GM18520 (cell line): ENCODE results near the gene FIGN.

ENCODE experiments used
- ATAC-seq: cut with Tn5 transposase; IDR thresholded peaks from one replicate; pipeline ENCODE4 v1.9.1; 2021; ENCODE audit not compliant: unreplicated experiment

Gene FIGN

GRCh38 chr2:163617517-163617916 lies 118.3 kb downstream of the FIGN start:
- ATAC-seq, result no peak

- ATAC-seq, result no peak
Observed at GRCh38 chr2:163613266-163613731, 122.5 kb downstream of the FIGN start.

- no peak for ATAC-seq
Observed at GRCh38 chr2:163612332-163612731, 123.5 kb downstream of the FIGN start.

GRCh38 chr2:163611557-163611906 lies 124.3 kb downstream of the FIGN start:
- ATAC-seq, result no peak

GRCh38 chr2:163610817-163611556 lies 124.8 kb downstream of the FIGN start:
- no peak for ATAC-seq

GRCh38 chr2:163607630-163608029 lies 128.2 kb downstream of the FIGN start:
- no peak for ATAC-seq

- ATAC-seq, result no peak
Observed at GRCh38 chr2:163606878-163607277, 128.9 kb downstream of the FIGN start.

- no peak for ATAC-seq
Observed at GRCh38 chr2:163605779-163606178, 130.0 kb downstream of the FIGN start.

GRCh38 chr2:163604941-163605555 lies 130.8 kb downstream of the FIGN start:
- no peak for ATAC-seq

- no peak for ATAC-seq
Observed at GRCh38 chr2:163602196-163602595, 133.6 kb downstream of the FIGN start.

- ATAC-seq, result peak; percentile 94
Observed at GRCh38 chr2:163601377-163601776, 134.4 kb downstream of the FIGN start.

GRCh38 chr2:163600801-163601200 lies 135.0 kb downstream of the FIGN start:
- ATAC-seq, result no peak

- ATAC-seq, result no peak
Observed at GRCh38 chr2:163595028-163595427, 140.8 kb downstream of the FIGN start.

- no peak for ATAC-seq
Observed at GRCh38 chr2:163594497-163594896, 141.3 kb downstream of the FIGN start.

- no peak for ATAC-seq
Observed at GRCh38 chr2:163593982-163594381, 141.8 kb downstream of the FIGN start.

GRCh38 chr2:163592954-163593622 lies 142.7 kb downstream of the FIGN start:
- no peak for ATAC-seq

- ATAC-seq, result no peak
Observed at GRCh38 chr2:163591461-163591860, 144.3 kb downstream of the FIGN start.

- no peak for ATAC-seq
Observed at GRCh38 chr2:163580757-163581156, 155.1 kb downstream of the FIGN start.

- no peak for ATAC-seq
Observed at GRCh38 chr2:163574309-163574708, 161.5 kb downstream of the FIGN start.

- no peak for ATAC-seq
Observed at GRCh38 chr2:163573652-163574051, 162.2 kb downstream of the FIGN start.

- ATAC-seq, result no peak
Observed at GRCh38 chr2:163572850-163573249, 163.0 kb downstream of the FIGN start.

GRCh38 chr2:163571423-163572102 lies 164.2 kb downstream of the FIGN start:
- no peak for ATAC-seq
